GM21528 (cell line): ENCODE data around the gene DGKI.
"Not testable (repeated sequence)": the region's sequence is repeated elsewhere in the genome, so short reads cannot be mapped to it uniquely, and the experiment has no call there.

ENCODE experiments used
- ATAC-seq: cut with Tn5 transposase; IDR thresholded peaks from one replicate; pipeline ENCODE4 v1.9.1; 2021; ENCODE audit warnings: mild to moderate bottlenecking, moderate library complexity; ENCODE audit not compliant: unreplicated experiment, low FRiP score

The DGKI gene

GRCh38 chr7:137488038-137488437, 358.7 kb downstream of the DGKI start:
- ATAC-seq: no peak

DNA sequence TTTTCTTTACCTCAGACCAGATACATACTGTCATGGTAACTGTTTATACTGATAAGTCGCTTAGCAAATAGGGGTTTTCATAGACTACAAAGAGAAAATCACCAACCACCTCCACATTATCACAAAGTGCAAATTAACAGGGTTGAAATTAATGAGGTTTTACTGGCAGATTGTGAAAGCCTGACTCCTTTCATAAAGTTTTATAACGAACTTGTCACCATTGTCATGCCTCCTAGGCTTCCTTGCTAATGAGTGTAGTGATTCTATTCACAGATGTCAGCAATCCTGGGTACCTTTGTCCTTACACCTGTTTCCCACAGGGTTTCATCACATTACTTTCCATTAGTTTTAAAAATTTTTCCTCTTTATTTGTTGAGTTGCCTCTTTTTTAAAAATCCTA, 361.0 kb downstream of the DGKI start:
- no peak for ATAC-seq

- no peak for ATAC-seq
Observed at GRCh38 chr7:137484326-137484725, 362.4 kb downstream of the DGKI start.

- ATAC-seq: no peak
Observed at GRCh38 chr7:137482466-137482865, 364.3 kb downstream of the DGKI start.

- no peak for ATAC-seq
Observed at GRCh38 chr7:137480824-137481365, 365.9 kb downstream of the DGKI start.

- ATAC-seq: no peak
Observed at GRCh38 chr7:137480401-137480800, 366.4 kb downstream of the DGKI start.

- ATAC-seq: no peak
Observed at GRCh38 chr7:137476937-137477336, 369.8 kb downstream of the DGKI start.

GRCh38 chr7:137475966-137476365, 370.8 kb downstream of the DGKI start:
- no peak for ATAC-seq

DNA sequence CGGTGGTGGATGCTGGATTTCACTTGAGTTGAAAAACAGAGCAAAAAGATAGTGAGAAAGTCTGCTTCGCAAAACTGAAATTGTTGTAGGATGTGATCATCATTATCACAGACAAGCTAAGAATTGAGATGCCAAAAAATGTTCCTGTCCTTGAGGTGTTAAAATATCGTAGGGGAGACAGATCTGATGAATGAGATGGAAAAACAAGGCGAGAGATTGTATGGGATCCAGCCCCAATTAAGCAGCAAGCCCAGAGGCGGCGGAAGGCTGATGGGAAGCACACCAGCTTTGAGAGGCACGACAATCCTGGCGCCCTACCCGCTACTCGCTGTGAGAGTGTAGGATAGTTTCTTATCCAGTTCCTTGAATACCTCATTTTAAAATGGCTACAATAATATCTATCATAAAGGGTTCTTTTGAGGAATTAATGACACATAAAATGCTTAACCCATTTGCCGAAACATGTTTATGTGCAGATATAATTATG, 372.2 kb downstream of the DGKI start:
- ATAC-seq: no peak

DNA sequence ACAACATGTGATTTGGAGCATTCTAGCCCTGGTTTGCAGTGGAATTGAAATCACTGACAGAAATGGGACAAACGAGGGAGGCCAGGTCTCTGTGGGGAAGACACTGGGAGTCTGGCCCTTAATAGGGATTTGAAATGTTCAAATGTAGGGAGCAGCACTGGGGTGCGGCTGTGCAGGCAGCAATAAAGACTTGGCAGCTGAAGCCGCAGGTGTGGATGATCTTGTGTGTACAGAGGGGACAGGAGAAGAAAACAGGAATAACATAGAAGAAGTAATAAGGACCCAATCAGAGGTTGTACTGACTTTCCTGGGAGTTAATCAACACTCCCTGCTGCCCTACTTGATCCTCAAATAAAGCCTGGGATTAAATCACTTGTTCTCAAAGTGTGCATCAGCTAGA, 375.6 kb downstream of the DGKI start:
- ATAC-seq: no peak

DNA sequence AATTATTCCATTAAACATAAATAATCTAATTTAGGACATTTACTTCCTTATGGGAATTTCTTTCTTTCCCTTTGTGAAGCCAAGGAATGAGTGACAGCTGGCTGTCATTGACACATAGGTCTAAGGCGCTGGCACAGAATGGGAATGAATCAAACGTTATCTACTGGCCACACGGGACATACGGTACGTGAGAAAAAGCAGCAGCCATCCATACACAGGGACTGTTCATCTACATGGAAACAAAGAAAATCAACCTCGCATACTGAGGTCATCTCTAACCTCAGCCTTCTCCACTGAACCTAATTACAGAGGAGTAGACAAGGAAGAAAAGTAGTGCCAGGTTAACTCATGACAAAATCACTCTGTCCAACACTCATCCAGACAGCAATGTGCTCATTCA, 376.9 kb downstream of the DGKI start:
- ATAC-seq: no peak

DNA sequence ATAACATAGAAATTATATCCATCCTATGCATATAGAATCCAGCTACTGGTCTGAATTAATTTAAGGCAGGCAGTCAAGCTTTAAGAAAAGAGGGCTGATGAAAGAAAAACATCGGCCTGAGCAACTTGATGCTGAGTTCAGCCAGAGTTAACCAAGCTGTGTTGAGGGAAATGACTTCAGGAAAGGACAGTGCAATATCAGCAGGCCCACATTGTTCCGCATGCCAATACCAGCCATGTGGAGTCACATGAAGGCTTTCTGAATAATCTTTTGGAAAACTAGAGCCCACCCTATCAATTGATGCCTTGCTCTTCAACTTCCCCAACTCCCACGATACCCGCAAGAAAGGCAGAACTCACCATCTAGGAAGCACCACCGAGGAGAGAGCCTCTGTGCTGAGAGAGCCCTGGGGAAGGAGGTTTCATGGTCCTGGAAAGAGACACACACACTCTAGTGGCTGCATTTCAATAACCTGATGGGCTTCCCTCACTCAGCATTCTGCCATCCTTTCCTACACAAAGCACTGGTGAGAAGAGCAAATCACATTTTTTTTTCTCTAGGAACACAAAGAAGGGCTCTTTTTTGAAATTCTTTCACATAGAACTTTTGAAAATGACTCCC, 377.5 kb downstream of the DGKI start:
- no peak for ATAC-seq

DNA sequence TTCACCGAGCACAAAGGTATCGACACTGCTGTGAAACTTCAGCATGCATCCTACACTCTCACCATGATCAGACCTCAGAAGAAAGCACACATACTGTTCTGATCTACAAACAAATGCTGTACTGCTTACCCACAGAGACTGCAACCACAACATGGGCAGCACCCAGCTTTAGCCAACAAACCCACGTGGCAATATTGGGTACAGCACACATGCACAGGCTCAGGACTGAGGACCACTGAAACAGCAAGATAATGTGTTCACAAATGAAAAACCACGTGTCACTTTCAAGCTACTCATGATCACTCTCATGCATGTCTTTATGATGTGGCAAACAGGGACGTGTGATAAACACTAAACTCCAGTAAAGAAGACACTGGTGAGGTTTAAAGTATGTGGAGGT, 383.9 kb downstream of the DGKI start:
- ATAC-seq: no peak

GRCh38 chr7:137462074-137462715, 384.6 kb downstream of the DGKI start:
- no peak for ATAC-seq

DNA sequence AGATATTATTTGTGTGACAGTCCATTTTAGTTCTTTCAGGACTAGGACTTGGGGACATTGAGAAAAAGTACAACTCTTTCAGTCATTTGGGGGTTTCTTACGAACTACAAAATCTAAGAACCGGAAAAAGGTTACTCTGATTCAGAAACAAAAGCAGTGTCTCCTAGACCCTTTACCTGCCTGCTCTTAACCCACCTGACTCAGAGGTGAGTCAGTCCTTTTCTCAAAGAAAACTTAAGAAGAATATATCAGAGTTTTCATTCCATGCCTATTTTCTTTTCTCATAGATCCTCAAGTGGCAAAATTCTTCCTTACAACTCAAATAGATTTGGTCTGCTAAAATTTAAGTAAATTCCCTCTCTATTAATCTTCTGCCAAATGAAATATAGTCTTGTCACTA, 388.4 kb downstream of the DGKI start:
- ATAC-seq: no peak

GRCh38 chr7:137454767-137455166, 392.0 kb downstream of the DGKI start:
- no peak for ATAC-seq

GRCh38 chr7:137454246-137454724, 392.5 kb downstream of the DGKI start:
- ATAC-seq: peak; percentile 77

DNA sequence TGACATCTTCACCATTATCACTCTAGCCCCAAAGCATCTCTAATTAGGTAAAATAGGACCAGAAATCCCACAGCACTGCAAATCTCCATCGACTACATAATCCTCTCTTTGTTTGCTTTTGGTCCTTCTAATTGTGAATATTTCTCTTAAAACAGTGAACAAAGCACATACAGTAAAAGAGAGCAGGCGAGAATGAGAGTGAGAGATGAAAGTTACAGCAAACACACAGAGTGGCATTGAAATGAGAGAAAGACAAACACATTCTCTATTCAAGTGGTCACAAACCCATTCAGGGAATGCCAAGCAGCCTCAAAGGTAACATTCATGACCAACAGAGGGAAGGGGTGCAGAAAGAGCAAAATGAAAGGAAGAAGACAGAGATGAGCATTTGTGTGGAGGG, 393.4 kb downstream of the DGKI start:
- no peak for ATAC-seq

DNA sequence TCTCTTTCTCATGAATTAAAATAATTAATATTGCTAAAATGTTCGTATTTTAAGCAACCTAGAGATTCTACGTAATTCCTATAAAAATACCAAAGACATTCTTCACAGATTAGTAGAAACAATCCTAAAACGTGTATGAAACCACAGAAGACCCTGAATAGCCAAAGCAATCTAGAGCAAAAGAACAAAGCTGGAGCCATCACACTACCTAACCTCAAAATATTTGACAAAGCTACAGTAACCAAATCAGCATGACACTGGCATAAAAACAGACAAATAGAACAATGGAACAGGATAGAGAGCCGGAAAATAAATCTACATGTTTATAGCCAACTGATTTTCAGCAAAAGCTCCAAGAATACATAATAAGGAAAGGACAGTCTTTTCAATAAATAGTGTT, 397.8 kb downstream of the DGKI start:
- ATAC-seq: no peak

- ATAC-seq: not testable (repeated sequence)
Observed at GRCh38 chr7:137448572-137448971, 398.2 kb downstream of the DGKI start.

GRCh38 chr7:137446025-137446424, 400.7 kb downstream of the DGKI start:
- no peak for ATAC-seq

- ATAC-seq: no peak
Observed at GRCh38 chr7:137445268-137445667, 401.5 kb downstream of the DGKI start.
